BE2C (cell line): Measurements from ENCODE around the gene PDGFA.
A peak's percentile ranks its signal among the peaks of the same experiment; 100 is the strongest.

Source experiments
- DNase-seq: peaks from one replicate; pipeline ENCODE4 v3.0.0-alpha.2; 2020
- H3K27me3 ChIP-seq: fragments of 250-450 bp; sonication (Bioruptor Pico); 2 replicates; pipeline ENCODE4 v1.5.1; 2020; ENCODE audit warnings: mild to moderate bottlenecking
- H3K36me3 ChIP-seq: fragments of 250-450 bp; sonication (Bioruptor Pico); 2 replicates; pipeline ENCODE4 v1.5.1; 2020; ENCODE audit warnings: mild to moderate bottlenecking
- H3K4me1 ChIP-seq: fragments of 250-450 bp; sonication (Bioruptor Pico); 2 replicates; pipeline ENCODE4 v1.5.1; 2020
- H3K4me3 ChIP-seq: 2 replicates; pipeline ENCODE4 v1.5.1; 2011; ENCODE audit warnings: low read depth, low read length
- H3K9me3 ChIP-seq: fragments of 250-450 bp; sonication (Bioruptor Pico); 2 replicates; pipeline ENCODE4 v1.5.1; 2020
- TF ChIP-seq, protein P1 (sequence below): IDR thresholded peaks from 2 replicates; pipeline ENCODE4 v1.5.1; 2012; ENCODE audit warnings: mild to moderate bottlenecking, low read depth, low read length

Gene PDGFA

DNA sequence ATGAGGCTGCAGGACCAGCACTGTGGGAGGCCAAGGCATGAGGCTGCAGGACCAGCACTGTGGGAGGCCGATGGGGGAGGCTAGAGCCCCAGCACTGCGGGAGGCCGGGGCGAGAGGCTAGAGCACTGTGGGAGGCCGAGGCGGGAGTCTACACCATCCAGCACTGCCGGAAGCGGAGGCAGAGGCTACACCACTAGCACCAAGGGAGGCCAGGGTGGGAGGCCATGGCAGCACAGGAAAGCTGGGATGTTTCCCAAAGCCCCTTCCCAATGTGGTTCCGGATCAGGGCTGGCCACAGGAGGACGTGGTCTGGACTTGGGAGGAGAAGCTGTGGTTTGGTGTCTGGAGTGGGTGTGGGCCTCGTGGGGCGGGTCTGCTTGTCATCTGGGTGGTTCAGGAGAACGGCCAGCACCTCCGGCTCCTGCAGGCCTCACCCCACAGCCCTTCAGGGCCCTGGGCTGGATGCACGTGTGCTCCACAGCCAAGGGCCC, 43.6 kb downstream of the PDGFA start:
- H3K4me3 ChIP-seq: no peak overlapping the region
- no peaks in the 10 kb centered on the region for H3K36me3 ChIP-seq
- 0 out of 2 replicates have a peak, but pooled peaks cover 3% of the 10 kb centered on the region for H3K9me3 ChIP-seq
- H3K27me3 ChIP-seq: no peaks in the 10 kb centered on the region
- no peaks in the 10 kb centered on the region for H3K4me1 ChIP-seq
- TF ChIP-seq, protein P1, sequence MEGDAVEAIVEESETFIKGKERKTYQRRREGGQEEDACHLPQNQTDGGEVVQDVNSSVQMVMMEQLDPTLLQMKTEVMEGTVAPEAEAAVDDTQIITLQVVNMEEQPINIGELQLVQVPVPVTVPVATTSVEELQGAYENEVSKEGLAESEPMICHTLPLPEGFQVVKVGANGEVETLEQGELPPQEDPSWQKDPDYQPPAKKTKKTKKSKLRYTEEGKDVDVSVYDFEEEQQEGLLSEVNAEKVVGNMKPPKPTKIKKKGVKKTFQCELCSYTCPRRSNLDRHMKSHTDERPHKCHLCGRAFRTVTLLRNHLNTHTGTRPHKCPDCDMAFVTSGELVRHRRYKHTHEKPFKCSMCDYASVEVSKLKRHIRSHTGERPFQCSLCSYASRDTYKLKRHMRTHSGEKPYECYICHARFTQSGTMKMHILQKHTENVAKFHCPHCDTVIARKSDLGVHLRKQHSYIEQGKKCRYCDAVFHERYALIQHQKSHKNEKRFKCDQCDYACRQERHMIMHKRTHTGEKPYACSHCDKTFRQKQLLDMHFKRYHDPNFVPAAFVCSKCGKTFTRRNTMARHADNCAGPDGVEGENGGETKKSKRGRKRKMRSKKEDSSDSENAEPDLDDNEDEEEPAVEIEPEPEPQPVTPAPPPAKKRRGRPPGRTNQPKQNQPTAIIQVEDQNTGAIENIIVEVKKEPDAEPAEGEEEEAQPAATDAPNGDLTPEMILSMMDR: no peak
- DNase-seq: peak; percentile 1

DNA sequence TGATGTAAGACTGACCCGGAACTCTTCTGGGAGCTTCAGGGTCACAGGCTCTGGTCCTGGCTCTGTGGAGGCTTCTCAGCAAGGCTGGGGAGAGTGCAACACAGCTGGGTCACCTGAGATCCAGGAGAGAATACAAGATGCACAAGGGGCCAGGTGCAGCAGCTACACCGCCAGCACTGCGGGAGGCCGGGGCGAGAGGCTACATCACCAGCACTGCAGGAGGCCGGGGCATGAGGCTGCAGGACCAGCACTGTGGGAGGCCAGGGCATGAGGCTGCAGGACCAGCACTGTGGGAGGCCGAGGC, 44.3 kb downstream of the PDGFA start:
- DNase-seq: no peak
- Histone ChIP-seq H3K4me3 (no peak overlapping the region), H3K27me3 (no peaks in the 10 kb centered on the region), H3K36me3 (no peaks in the 10 kb centered on the region), H3K4me1 (no peaks in the 10 kb centered on the region), H3K9me3 (0 out of 2 replicates have a peak, but pooled peaks cover 3% of the 10 kb centered on the region)
- TF ChIP-seq, protein P1: no peak

DNA sequence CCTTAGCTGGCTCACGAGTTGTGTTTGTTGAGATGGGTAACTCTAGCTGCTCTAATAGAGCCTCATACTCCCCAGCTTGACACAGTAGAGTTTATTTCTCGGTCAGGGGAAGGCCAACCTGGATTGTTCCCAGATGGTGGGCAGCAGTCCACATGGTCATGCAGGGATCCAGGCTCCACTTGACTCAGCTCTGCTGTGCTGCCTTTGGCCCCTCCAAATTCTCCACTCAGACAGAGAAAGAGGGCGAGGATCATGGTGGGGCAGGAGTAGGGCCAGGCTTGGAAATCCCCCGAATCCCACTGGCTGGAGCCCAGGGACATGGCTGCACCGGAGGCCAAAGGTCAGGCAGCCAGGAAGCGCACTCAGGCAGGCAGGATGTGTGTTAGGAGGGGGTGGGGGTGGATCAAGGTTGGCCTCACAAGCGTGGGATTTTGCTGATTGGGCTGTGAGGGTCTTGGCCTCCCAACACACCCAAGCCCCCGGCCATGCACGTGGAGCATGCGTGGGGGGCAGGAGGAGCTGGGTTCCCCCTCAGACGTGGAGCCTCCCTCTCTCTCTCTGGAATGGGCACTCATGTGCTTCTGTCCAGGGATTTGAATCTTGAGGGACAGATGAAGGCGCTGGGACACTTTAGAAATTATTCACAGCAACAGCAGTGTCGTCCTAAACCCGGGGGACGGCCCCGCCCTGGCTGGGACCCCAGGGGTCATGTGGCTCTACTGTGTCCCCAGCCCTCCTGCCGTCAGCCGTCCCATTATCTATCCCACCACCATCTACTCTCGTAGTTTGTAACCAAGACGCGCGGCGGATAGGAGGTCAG, 44.8 kb downstream of the PDGFA start:
- H3K27me3 ChIP-seq: no peaks in the 10 kb centered on the region
- H3K4me3 ChIP-seq: no peak overlapping the region
- no peaks in the 10 kb centered on the region for H3K36me3 ChIP-seq
- no peaks in the 10 kb centered on the region for H3K4me1 ChIP-seq
- DNase-seq: peak; percentile 1
- TF ChIP-seq, protein P1: no peak
- 0 out of 2 replicates have a peak, but pooled peaks cover 3% of the 10 kb centered on the region for H3K9me3 ChIP-seq

DNA sequence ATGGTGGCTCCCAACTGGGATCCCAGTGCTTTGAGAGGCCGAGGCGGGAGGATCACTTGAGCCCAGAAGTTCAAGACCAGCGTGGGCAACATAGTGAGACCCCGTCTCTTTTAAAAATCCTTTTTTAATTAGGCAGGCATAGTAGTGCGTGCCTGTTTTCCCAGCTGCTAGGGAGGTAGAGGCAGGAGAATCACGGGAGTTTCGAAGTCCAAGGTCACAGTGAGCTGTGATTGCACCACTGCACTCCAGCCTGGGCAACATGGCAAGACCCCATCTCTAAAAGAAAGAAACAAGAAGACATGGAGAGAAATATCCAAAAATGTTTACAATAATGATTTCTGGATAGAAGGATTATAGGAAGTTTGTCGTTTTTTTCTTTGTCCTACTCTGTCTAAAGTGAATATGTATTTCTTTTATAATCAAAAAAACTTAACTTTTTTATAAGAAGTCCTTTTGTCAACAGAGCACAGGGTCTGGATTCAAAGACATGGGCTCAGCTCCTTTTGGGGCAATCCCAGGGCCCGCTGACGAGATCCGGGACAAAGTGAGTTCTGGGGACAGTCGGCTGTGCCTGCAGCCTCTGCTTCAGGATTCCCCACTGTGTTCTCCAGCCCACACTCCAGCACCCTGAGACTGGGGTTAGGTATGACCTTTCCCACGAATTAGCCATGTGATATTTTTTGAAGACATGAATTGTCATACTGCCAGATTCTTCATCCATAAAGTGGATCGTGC, 45.6 kb downstream of the PDGFA start:
- no peaks in the 10 kb centered on the region for H3K36me3 ChIP-seq
- H3K4me1 ChIP-seq: no peaks in the 10 kb centered on the region
- H3K9me3 ChIP-seq: 0 out of 2 replicates have a peak, but pooled peaks cover 3% of the 10 kb centered on the region
- H3K4me3 ChIP-seq: no peak overlapping the region
- TF ChIP-seq, protein P1: no peak
- H3K27me3 ChIP-seq: no peaks in the 10 kb centered on the region
- no peak for DNase-seq

DNA sequence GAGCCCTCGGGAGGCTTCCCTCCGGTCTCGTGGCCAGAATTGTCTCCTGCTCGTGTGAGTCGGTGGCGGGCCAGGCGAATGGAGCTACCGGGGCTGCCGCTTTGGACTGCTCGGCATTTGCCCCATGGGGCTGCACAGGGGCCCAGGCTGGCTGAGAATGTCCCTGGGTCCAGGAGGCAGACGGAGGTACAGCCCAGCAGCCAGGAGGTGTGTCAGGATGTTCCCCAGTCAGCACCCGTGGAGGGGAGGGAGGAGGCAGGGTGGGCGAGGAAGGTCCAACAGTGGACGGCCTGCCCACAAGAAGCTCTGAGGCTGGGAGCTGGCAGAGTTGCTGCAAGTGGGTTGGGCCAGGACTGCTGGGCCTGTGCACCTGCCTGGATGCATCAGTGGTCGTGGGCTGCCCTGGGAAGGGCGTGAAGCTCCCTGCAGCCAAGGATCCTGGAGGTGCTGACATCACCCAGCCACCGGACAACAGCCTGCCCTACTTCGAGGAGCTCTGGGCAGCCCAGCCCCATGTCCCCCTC, 46.4 kb downstream of the PDGFA start:
- TF ChIP-seq, protein P1: no peak
- 0 out of 2 replicates have a peak, but pooled peaks cover 3% of the 10 kb centered on the region for H3K9me3 ChIP-seq
- peak; percentile 3 for DNase-seq
- no peaks in the 10 kb centered on the region for H3K27me3 ChIP-seq
- no peaks in the 10 kb centered on the region for H3K36me3 ChIP-seq
- H3K4me1 ChIP-seq: no peaks in the 10 kb centered on the region
- H3K4me3 ChIP-seq: no peak overlapping the region
